ENCODE measurements around the gene ITPRIP.

DNA sequence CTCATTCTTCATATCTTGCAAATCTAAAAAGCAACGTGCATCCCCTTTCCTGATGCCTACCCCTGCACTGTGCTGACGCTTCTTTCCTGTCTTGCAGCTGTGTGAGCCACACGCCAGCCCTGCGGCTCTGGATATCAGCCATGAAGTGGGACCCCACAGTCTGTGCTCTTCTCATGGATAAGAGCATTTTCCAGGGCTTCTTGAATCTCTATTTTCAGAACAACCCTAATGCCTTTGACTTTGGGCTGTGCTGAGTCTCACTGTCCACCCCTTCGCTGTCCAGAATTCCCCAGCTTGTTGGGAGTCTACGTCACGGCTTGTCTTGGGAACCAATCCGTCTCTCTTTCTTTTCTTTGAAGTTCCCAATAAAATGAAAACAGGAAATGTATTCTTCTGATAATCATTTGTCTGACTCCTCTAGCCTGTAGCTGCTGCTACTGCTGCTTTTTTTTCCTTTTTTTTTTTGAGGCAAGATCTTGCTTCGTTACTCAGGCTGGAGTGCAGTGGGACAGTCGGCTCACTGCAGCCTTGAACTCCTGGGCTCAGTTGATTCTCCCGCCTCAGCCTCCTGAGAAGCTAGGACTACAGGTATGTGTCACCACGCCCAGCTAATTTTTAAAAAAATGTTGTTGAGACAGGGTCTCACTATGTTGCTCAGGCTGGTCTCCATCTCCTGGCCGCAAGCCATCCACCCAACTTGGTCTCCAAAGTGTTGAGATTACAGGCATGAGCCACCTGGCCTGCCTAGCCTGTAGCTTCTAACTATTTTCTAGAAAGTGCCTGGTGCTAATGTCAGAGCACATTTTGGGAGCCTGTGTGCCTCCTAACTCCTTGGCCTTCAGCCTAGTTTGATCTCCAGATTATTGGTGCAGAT is 39.0 kb downstream of the ITPRIP start:
- TF ChIP-seq POLR2A (IDR thresholded peaks at IDR 0.05; ENCODE audit: borderline replicate concordance, extremely low read depth, insufficient read depth, insufficient read length) (no peak), EZH2 (IDR thresholded peaks at IDR 0.05) (no peak), SIN3A (IDR thresholded peaks at IDR 0.05; ENCODE audit: low read depth) (no peak), JUND (IDR thresholded peaks at IDR 0.05) (no peak), ZFX (IDR thresholded peaks at IDR 0.05) (no peak), TCF7L2 (IDR thresholded peaks at IDR 0.05; ENCODE audit: borderline replicate concordance, extremely low read depth, insufficient read depth, insufficient read length) (no peak), CEBPB (IDR thresholded peaks at IDR 0.05; ENCODE audit: low read depth) (no peak), POLR2AphosphoS5 (IDR thresholded peaks at IDR 0.05; ENCODE audit: low read depth, low read length) (no peak), SP1 (IDR thresholded peaks at IDR 0.05; ENCODE audit: low read depth) (no peak), YY1 (IDR thresholded peaks at IDR 0.05; ENCODE audit: extremely low read depth, insufficient replicate concordance, low read depth, low read length) (no peak)
- TF ChIP-seq, protein P1, sequence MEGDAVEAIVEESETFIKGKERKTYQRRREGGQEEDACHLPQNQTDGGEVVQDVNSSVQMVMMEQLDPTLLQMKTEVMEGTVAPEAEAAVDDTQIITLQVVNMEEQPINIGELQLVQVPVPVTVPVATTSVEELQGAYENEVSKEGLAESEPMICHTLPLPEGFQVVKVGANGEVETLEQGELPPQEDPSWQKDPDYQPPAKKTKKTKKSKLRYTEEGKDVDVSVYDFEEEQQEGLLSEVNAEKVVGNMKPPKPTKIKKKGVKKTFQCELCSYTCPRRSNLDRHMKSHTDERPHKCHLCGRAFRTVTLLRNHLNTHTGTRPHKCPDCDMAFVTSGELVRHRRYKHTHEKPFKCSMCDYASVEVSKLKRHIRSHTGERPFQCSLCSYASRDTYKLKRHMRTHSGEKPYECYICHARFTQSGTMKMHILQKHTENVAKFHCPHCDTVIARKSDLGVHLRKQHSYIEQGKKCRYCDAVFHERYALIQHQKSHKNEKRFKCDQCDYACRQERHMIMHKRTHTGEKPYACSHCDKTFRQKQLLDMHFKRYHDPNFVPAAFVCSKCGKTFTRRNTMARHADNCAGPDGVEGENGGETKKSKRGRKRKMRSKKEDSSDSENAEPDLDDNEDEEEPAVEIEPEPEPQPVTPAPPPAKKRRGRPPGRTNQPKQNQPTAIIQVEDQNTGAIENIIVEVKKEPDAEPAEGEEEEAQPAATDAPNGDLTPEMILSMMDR (IDR thresholded peaks at IDR 0.05 in 2 of 3, conservative IDR thresholded peaks at IDR 0.05 in 1 of 3; ENCODE audit: borderline replicate concordance in 1 of 3, insufficient read depth in 1 of 3, low read depth in 2 of 3, low read length in 2 of 3), result no peak
- TF ChIP-seq, protein P2, sequence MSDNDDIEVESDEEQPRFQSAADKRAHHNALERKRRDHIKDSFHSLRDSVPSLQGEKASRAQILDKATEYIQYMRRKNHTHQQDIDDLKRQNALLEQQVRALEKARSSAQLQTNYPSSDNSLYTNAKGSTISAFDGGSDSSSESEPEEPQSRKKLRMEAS (IDR thresholded peaks at IDR 0.05), result no peak
- TF ChIP-seq, protein P3, sequence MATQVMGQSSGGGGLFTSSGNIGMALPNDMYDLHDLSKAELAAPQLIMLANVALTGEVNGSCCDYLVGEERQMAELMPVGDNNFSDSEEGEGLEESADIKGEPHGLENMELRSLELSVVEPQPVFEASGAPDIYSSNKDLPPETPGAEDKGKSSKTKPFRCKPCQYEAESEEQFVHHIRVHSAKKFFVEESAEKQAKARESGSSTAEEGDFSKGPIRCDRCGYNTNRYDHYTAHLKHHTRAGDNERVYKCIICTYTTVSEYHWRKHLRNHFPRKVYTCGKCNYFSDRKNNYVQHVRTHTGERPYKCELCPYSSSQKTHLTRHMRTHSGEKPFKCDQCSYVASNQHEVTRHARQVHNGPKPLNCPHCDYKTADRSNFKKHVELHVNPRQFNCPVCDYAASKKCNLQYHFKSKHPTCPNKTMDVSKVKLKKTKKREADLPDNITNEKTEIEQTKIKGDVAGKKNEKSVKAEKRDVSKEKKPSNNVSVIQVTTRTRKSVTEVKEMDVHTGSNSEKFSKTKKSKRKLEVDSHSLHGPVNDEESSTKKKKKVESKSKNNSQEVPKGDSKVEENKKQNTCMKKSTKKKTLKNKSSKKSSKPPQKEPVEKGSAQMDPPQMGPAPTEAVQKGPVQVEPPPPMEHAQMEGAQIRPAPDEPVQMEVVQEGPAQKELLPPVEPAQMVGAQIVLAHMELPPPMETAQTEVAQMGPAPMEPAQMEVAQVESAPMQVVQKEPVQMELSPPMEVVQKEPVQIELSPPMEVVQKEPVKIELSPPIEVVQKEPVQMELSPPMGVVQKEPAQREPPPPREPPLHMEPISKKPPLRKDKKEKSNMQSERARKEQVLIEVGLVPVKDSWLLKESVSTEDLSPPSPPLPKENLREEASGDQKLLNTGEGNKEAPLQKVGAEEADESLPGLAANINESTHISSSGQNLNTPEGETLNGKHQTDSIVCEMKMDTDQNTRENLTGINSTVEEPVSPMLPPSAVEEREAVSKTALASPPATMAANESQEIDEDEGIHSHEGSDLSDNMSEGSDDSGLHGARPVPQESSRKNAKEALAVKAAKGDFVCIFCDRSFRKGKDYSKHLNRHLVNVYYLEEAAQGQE (IDR thresholded peaks at IDR 0.05; ENCODE audit: low read depth), result no peak

All from HCT116 (cell line).